C1 segment of cervical spinal cord (tissue), 14 donors: Measurements from ENCODE around the gene CCDC74B.
"Not testable (repeated sequence)": the region's sequence is repeated elsewhere in the genome, so short reads cannot be mapped to it uniquely, and the experiment has no call there.

Experiments
- DNase-seq, 14 donors: peaks; one replicate each; lab custom pipeline; 2025; lab: John Stamatoyannopoulos, UW

Gene CCDC74B

GRCh38 chr2:130166611-130167010 lies 21.7 kb upstream of the CCDC74B start:
- DNase-seq, result not testable (repeated sequence)

DNA sequence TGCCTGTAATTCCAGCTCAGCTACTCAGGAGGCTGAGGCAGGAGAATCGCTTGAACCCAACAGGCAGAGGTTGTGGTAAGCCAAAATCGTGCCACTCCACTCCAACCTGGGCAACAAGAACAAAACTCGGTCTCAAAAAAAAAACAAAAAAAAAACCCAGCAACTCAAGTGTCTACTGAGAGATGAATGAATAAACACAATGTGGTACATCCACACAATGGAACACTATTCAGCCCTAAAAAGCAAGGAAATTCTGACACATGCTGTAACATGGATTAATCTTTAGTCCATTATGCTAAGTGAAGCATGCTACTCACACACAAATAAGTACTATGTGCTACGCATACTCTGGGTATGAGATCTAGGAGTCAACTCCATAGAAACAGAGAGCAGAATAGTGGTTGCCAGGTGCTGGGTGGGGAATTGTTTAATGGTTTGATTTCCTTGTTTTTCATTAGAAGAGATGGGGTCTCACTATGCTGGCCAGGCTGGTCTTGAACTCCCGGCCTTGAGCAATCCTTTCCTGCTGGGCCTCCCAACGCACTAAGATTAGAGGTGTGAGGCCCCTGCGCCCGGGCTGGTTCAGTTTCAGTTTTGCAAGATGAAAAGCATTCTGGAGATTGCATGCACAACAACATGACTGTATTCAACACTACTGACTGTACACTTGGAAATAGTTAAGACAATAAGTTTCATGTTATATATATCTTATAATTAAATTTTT lies 20.5 kb upstream of the CCDC74B start:
- no peak for DNase-seq

DNA sequence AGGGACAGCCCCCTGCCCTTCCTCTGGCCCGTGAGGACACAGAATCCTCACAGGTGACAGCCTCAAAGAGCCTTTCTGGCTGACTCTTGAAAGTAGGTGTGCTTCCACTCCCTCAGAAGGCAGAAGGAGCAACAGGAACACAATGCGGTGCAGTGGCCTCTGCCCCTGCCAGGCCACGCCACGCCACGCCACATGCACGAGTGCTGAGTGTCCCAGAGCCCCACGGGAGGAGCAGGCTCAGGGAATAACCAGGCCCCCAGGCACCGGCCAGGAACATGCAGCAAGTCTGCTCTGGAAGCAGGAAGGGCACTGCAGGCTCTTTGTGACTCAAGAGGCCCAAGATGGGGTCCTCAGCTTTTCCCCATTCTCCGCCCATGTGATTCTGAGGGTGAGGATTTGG lies 18.1 kb upstream of the CCDC74B start:
- DNase-seq, result no peak

- not testable (repeated sequence) for DNase-seq
Observed at GRCh38 chr2:130162486-130162885, 17.6 kb upstream of the CCDC74B start.

DNA sequence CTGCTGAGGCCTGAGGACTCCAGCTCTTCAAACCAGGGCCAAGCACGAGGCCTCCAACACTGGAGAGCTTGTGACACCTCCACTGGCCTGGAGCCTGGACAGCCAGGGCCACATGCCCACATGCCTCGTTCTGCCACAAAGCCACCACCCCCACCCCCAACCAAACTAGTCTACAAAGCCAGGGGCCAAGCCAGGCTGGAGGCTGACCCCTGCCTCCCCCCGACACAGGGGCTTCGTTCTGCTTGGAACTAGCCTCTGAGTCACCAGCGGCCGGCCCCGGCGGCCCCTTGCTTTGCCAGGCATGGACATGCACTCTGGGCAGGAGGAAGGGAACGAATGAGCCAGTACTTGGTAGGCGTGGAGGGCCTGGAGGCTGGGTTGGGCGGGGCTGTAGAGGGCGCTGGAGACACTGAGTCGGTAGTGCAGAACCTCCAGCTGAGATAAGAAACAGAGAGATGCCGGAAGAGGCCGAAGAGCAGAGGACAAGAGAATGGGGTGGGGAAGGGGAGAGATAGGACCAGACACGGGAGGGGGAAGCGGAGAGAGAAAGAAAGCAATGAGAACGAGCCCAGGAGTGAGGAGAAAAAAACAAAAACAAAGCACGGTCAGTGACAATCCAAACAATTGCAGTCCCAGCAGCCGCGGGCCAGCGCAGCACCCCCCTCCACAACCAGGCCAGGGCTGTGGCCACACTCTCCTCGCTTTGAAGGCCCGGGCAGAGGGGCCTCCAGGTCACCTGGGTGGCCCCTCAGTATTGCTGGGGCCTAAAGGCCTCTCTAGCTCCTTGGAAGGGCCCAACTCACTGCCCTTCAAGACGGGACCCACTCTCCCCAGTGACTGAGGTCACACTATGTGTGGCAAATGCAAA lies 16.2 kb upstream of the CCDC74B start:
- peak in 8 of 14 donors; percentile 11 to 85 (median 24) for DNase-seq

- no peak for DNase-seq
Observed at GRCh38 chr2:130160131-130160530, 15.2 kb upstream of the CCDC74B start.

DNA sequence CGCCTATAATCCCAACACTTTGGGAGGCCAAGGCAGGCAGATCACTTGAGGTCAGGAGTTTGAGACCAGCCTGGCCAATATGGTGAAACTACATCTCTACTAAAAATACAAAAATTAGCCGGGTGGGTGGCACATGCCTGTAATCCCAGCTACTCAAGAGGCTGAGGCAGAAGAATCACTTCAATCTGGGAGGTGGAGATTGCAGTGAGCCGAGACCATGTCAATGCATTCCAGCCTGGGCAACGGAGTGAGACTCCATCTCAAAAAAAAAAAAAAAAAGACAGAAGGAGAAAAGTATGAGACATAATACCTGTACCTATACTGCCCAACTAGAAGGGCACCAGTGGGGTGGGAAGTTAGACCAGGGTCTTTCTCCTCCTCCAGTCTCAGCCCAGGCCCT lies 14.5 kb upstream of the CCDC74B start:
- not testable (repeated sequence) for DNase-seq

GRCh38 chr2:130158631-130159030 lies 13.7 kb upstream of the CCDC74B start:
- DNase-seq, result no peak

GRCh38 chr2:130157825-130158514 lies 13.1 kb upstream of the CCDC74B start:
- DNase-seq, result not testable (repeated sequence)

GRCh38 chr2:130157354-130157753 lies 12.4 kb upstream of the CCDC74B start:
- DNase-seq, result not testable (repeated sequence)

DNA sequence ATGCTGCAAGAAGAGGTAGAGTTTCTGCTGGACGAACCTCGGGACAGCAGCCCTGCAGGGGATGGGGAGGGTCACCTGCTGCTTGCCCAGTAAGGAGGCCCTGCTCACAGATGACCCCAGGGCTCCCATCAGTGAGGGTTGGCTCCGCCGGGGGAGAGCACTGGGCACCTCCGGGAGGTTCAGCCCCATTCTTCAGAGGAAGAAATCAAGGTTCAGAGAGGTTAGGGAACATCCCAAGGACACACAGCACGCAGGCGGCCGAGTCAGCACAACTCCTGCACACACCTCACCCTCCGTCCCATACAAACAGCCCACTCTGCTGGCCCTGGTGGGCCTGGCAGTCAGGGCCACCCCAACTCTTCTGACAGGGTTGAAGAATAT lies 11.7 kb upstream of the CCDC74B start:
- DNase-seq, result no peak

DNA sequence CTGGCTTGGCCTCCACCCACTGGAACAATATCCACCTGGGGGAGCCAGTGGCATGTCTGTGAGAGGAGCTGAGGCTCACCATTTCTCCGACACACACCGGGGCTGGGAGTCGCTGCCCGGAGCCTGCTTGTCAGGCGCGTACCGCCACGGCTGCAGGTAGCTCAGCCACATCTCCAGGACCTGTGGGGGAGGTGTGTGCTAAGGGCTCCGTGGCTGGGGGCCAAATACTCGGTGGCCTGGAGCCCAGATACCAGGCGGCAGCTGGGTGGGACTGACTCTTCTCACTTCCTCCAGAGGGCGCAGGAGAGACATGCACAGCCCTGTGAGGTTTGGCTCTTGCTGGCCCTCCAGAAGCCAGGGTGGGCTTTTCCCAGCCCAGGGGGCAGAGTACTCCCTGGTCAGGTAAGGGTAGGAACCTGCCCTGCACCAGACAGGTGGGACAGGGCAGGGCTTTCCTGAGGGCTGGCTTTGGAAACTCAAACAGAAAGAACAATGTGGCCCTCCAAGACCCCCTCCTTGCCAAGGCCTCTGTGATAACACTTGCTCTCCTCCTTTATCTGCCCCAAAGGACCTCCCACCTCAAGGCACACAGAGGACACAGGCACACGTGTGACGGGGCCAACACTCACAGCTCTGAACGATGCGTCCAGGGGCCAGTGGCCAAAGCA lies 11.2 kb upstream of the CCDC74B start:
- DNase-seq, result peak in 4 of 14 donors; percentile 12 to 66 (median 18)

DNA sequence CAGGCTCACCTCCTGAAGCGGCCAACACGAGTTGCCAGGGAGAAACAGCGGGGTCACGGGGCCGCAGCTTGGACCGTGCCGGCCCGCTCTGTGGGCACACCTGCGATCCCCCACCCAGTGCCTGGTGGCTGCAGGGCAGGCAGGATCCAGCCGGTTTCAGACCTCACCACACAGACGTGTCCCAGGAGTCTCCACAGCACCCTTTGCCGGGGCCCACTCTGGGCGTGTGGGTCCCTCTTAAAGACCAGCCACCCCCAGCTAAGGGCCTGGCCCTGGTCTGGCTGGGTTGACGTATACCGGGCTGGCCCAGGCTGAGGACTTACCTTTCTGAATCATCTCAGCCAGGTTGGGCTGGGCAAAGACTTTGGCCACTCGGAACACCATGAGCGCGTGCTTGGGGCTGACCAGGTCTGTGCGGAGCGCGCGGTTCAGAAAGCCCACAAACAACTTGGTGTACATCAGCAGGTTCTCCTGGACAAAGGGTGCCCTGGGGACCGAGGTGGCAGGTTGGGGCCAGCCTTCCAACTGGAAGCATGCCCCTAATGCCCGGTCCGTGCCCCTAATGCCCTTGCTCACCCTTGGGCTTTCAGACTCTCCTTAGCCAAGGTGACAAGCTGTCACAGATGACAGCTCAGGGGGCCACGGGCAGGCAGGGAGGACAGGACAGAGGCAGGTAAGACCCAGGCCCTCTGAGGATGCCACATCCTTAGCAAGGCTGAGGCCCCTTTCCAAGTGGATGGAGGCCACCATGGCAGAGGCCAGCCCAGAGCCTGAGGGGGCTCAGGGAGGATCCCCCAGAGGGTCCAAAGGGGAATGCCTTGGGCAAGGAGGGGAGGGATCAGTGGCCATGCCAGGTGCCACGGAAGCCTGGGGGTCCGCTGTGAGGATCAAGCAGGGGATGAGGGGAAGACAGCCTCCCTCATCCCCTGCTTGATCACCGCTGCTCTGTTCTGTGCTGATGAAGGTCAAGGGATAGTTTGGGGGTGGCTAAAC lies 10.2 kb upstream of the CCDC74B start:
- DNase-seq, result peak in 1 of 14 donors; percentile 4

- DNase-seq, result not testable (repeated sequence)
Observed at GRCh38 chr2:130154423-130154770, 9.5 kb upstream of the CCDC74B start.

GRCh38 chr2:130153721-130154422 lies 9.0 kb upstream of the CCDC74B start:
- not testable (repeated sequence) for DNase-seq

DNA sequence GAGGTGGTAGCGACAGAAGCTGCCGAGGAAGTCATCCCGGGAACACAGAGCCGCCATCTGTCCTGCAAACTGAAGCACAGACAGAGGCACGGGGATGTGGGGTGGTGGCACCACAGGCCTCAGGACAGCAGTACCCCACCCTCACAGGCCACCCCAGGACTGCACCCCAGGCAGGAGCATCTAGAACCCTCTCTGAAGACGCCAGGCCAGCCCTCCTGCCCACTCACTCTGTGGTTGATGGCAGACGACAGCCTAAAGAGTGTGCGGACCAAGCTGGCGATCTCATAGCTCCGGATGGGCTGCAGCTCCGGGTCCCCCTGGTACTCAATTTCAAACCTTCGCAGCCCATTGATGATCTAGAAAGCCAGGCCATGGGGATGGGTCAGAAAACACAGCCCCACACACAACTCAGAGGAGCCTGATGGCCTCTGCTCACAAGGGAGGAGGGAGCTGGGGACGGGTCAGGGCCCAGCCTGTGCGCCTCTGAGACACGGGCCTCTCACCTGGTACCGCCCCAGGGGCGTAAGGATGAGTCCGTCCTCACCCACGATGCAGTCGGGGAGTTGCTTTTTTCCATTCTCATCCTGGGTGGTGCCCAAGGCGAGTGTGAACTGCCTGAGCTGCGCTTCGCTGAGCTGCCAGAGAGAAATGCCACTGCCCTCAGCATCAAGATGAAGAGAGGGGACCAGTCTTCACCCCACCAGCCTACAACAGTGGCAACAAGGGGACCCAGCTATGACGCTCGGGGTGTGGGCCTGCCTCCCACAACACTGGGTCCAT lies 8.1 kb upstream of the CCDC74B start:
- DNase-seq, result no peak

DNA sequence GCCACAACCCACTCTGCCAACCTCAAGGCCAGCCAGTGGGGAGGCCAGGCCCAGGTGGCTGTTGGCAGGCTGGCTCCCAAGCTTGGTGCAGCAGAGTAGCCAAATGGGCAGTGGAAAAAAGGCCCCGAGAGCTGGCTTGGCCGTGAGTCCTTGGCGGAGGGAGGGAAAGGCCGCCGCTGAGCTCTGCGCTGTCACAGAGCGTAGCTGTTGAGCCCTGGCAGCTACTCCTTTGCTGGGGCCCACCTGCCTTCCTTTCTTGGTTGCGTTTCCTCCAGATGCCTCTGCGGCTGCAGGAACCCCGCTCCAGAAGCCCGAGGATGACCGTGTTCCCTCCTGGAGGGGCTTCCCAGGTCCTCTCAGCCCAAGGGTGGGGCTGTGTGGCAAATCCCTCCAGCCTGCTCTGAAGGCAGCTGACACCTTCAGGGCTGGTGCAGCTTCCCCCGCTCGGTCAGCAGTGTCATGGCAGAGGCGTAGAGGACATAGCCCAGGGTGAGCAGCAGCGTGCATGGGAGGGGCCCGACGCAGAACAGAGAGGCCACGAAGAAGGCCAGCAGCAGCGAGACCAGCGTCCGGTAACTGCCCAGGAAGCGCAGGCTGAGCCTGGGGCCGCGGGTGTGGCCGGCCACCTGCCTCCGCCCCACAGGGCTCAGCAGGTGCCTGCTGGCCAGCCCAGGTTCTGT lies 7.4 kb upstream of the CCDC74B start:
- DNase-seq, result peak in 1 of 14 donors; percentile 75

- not testable (repeated sequence) for DNase-seq
Observed at GRCh38 chr2:130151145-130151512, 6.2 kb upstream of the CCDC74B start.
